Measurements from ENCODE around the gene KCNT2. TPM values are rescaled to one million over a fixed set of nuclear protein-coding genes. Genes with fewer than 3 reads are reported as not detected.
"Not testable (repeated sequence)": the region's sequence is repeated elsewhere in the genome, so short reads cannot be mapped to it uniquely, and the experiment has no call there.

The KCNT2 gene
- total and polyA plus RNA-seq, 2 of the 8 experiments (the other 6 are each of a cell fraction or from before 2014, with no cell fraction given): 2.3 to 10.2 TPM

DNA sequence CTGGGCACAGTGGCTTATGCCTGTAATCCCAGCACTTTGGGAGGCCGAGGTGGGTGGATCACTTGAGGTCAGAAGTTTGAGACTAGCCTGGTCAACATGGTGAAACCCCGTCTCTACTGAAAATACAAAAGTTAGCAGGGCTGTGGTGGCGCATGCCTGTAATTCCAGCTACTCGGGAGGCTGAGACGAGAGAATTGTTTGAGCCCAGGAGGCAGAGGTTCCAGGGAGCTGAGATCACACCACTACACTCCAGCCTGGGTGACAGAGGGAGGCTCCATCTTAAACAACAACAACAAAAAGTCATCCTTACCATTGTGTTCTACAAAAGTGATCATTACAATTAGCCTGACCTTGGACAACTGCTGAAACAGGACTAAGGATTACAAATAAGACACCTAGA lies 31.1 kb upstream of the KCNT2 start:
- H3K4me2 ChIP-seq (ENCODE audit: insufficient read depth in 1 of 2, low read depth in 2 of 2, low read length in 2 of 2); FAIRE-seq; H3K9me3 ChIP-seq (ENCODE audit: insufficient read depth in 2 of 2, low read depth in 1 of 2, low read length in 1 of 2); H2BK12ac ChIP-seq (ENCODE audit: low read depth, low read length); H3K56ac ChIP-seq (replicated peaks; ENCODE audit: insufficient read length, low read depth, low read length); H4K8ac ChIP-seq (ENCODE audit: extremely low read depth, insufficient read depth, low read length); H3K27me3 ChIP-seq (replicated peaks in 1 of 4; ENCODE audit: control insufficient read depth in 3 of 4, extremely low read depth in 1 of 4, insufficient read depth in 3 of 4, low read length in 3 of 4); H4K91ac ChIP-seq (replicated peaks; ENCODE audit: insufficient read length, low read length); H3K23me2 ChIP-seq (ENCODE audit: low read depth, low read length); H3K18ac ChIP-seq (ENCODE audit: extremely low read depth, low read length); H2BK20ac ChIP-seq (ENCODE audit: low read length); H3K79me2 ChIP-seq (ENCODE audit: control insufficient read depth in 1 of 2, insufficient read depth in 2 of 2, low read length in 2 of 2); H4K20me1 ChIP-seq (replicated peaks in 1 of 2; ENCODE audit: control insufficient read depth in 1 of 2, insufficient read depth in 2 of 2, low read length in 2 of 2); H3K9ac ChIP-seq (replicated peaks in 1 of 4; ENCODE audit: extremely low read depth in 1 of 4, low read depth in 3 of 4, low read length in 3 of 4); POLR2A ChIA-PET (ENCODE audit: partially characterized antibody); H3K14ac ChIP-seq (ENCODE audit: insufficient read length); H3K79me1 ChIP-seq (ENCODE audit: low read depth, low read length); H2BK15ac ChIP-seq (ENCODE audit: low read length); CTCF ChIA-PET (ENCODE audit: partially characterized antibody); H2BK5ac ChIP-seq (ENCODE audit: low read depth, low read length); H3K4me3 ChIP-seq (ENCODE audit: extremely low read depth in 1 of 4, insufficient read depth in 2 of 4, low read depth in 3 of 4, low read length in 4 of 4); H3K23ac ChIP-seq (ENCODE audit: insufficient read length); H2AK5ac ChIP-seq (ENCODE audit: low read depth, low read length); DNase-seq (ENCODE audit: low read depth in 1 of 2, low spot score in 2 of 2); H3K36me3 ChIP-seq (ENCODE audit: control insufficient read depth in 2 of 4, insufficient read depth in 4 of 4, low read length in 3 of 4); H3K4ac ChIP-seq (replicated peaks; ENCODE audit: insufficient read length, low read depth, low read length); H3K4me1 ChIP-seq (replicated peaks in 1 of 4; ENCODE audit: control insufficient read depth in 3 of 4, insufficient read depth in 4 of 4, low read length in 3 of 4); H3K27ac ChIP-seq (ENCODE audit: low read depth, low read length); H4K5ac ChIP-seq (ENCODE audit: insufficient read length, low read depth, low read length); H2BK120ac ChIP-seq (replicated peaks; ENCODE audit: low read depth, low read length): not testable (repeated sequence)
- WGBS, 2 experiments (ENCODE audit: extremely low coverage in 1 of 2, insufficient coverage in 1 of 2, insufficient read length in 1 of 2, insufficient replicate concordance in 2 of 2, low coverage in 1 of 2, low lambda C conversion rate in 2 of 2, missing lambda C conversion rate in 1 of 2): 94% methylated on average over 5 of the region's 5 CpGs; no CpG with 5 or more reads in 1 of the 2 experiments
- H2AFZ ChIP-seq (ENCODE audit: low read length): peak overlapping the region; percentile 42; the same call in 1 of the 2 replicates

Measured in H1 (cell line).